GM18519 (cell line): ENCODE measurements around the gene ASPDH.

Source experiments
- ATAC-seq: cut with Tn5 transposase; IDR thresholded peaks from one replicate; pipeline ENCODE4 v1.9.1; 2021; ENCODE audit warnings: mild to moderate bottlenecking, moderate library complexity; ENCODE audit not compliant: unreplicated experiment, low FRiP score

The ASPDH gene

GRCh38 chr19:50516456-50516855 lies 2.7 kb upstream of the ASPDH start:
- no peak for ATAC-seq

GRCh38 chr19:50515168-50515561 lies 1.5 kb upstream of the ASPDH start:
- no peak for ATAC-seq

GRCh38 chr19:50514346-50515167 lies 844 bp upstream of the ASPDH start:
- ATAC-seq: no peak

GRCh38 chr19:50512999-50513745 lies 541 bp downstream of the ASPDH start:
- no peak for ATAC-seq

GRCh38 chr19:50512112-50512998 lies 1.4 kb downstream of the ASPDH start:
- ATAC-seq: no peak

- peak; percentile 61 for ATAC-seq
Measured at GRCh38 chr19:50511069-50511822, 2.5 kb downstream of the ASPDH start, which contains the start of gene JOSD2. Gene JOSD2 (minus strand): TSS chr19:50511191. CDS start chr19:50510431, 760 bp downstream.

- no peak for ATAC-seq
Measured at GRCh38 chr19:50510700-50511068, 3.0 kb downstream of the ASPDH start.

- no peak for ATAC-seq
Measured at GRCh38 chr19:50510121-50510670, 3.5 kb downstream of the ASPDH start.

- ATAC-seq: no peak
Measured at GRCh38 chr19:50509366-50509765, 4.3 kb downstream of the ASPDH start.

- no peak for ATAC-seq
Measured at GRCh38 chr19:50508843-50509190, 4.9 kb downstream of the ASPDH start.

GRCh38 chr19:50507376-50507775 lies 6.3 kb downstream of the ASPDH start:
- no peak for ATAC-seq

GRCh38 chr19:50506700-50507099 lies 7.0 kb downstream of the ASPDH start:
- no peak for ATAC-seq

GRCh38 chr19:50505856-50506611 lies 7.7 kb downstream of the ASPDH start:
- no peak for ATAC-seq

- ATAC-seq: no peak
Measured at GRCh38 chr19:50501568-50502475, 11.9 kb downstream of the ASPDH start.

- no peak for ATAC-seq
Measured at GRCh38 chr19:50501186-50501567, 12.5 kb downstream of the ASPDH start.

GRCh38 chr19:50500753-50501151 lies 13.0 kb downstream of the ASPDH start:
- no peak for ATAC-seq

GRCh38 chr19:50500060-50500752 lies 13.5 kb downstream of the ASPDH start:
- ATAC-seq: no peak
